ENCODE results near the gene MMP2. TPM values are rescaled to one million over a fixed set of nuclear protein-coding genes. Genes with fewer than 3 reads are reported as not detected.

Gene MMP2
- total and polyA plus RNA-seq, 10 of the 15 experiments (the other 5 are each of a cell fraction or from before 2014, with no cell fraction given), result 0.37 to 0.80 (median 0.59) TPM; not detected in 7

DNA sequence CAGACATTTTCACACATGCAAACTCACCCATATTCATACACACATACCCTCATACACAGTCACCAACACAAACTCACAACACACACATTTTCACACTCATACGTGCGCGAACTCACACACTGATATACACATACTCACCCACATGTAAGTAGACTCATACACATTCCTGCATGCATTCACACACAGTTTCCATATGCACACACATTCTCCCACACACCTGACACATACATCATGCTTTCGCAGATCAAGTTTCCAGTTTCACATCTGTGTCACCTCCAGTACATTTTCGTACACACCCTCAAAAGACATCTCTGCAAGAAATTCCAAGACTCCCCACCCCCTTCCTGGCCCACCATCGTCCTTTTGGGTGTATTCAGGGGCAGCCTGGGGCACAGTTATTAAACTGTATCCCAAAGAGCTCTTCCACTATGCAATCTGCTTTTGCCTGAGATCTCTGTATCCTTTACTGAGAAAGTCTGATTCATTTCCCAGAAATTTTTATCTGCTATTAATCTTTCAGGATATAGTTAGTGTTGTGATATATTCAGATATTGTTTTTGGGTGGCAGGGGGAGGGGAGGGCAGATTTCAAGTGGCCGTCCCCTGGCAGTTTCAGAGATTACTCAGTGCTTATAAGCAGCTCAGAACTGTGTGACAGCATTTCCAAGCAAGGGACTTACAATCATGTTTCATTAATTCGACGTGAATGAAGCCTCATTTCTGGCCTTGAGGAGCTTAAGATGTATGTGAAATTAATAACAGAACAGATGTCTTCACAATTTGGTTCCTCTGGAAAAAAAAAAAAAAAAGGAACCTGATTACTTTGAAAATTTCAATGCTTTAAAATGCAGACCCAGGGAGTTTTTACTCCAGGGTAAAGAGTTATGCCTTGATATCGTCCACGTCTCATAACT is 35.3 kb upstream of the MMP2 start (continued):
- TF ChIP-seq, protein P1, sequence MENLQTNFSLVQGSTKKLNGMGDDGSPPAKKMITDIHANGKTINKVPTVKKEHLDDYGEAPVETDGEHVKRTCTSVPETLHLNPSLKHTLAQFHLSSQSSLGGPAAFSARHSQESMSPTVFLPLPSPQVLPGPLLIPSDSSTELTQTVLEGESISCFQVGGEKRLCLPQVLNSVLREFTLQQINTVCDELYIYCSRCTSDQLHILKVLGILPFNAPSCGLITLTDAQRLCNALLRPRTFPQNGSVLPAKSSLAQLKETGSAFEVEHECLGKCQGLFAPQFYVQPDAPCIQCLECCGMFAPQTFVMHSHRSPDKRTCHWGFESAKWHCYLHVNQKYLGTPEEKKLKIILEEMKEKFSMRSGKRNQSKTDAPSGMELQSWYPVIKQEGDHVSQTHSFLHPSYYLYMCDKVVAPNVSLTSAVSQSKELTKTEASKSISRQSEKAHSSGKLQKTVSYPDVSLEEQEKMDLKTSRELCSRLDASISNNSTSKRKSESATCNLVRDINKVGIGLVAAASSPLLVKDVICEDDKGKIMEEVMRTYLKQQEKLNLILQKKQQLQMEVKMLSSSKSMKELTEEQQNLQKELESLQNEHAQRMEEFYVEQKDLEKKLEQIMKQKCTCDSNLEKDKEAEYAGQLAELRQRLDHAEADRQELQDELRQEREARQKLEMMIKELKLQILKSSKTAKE (IDR thresholded peaks at IDR 0.05; ENCODE audit: low read depth, poor library complexity, severe bottlenecking), result no peak
- no peak for TF ChIP-seq IRF4 (IDR thresholded peaks at IDR 0.05; ENCODE audit: low read depth, low read length)
- TF ChIP-seq ETV6 (conservative IDR thresholded peaks at IDR 0.05 in 1 of 2, IDR thresholded peaks at IDR 0.05 in 1 of 2; ENCODE audit: borderline replicate concordance in 1 of 2, low read depth in 1 of 2), result 0 out of 4 replicates have a peak, but pooled peaks of 1 of the 2 experiments have one; percentile 27
- no peak for TF ChIP-seq NRF1 (conservative IDR thresholded peaks at IDR 0.05; ENCODE audit: low read depth, low read length)
- no peak for TF ChIP-seq RCOR1 (conservative IDR thresholded peaks at IDR 0.05; ENCODE audit: low read depth, low read length)
- TF ChIP-seq CHD1 (IDR thresholded peaks at IDR 0.05; ENCODE audit: low read depth, low read length), result no peak
- no peak for TF ChIP-seq TARDBP (IDR thresholded peaks at IDR 0.05; ENCODE audit: borderline replicate concordance)
- TF ChIP-seq, protein P2, sequence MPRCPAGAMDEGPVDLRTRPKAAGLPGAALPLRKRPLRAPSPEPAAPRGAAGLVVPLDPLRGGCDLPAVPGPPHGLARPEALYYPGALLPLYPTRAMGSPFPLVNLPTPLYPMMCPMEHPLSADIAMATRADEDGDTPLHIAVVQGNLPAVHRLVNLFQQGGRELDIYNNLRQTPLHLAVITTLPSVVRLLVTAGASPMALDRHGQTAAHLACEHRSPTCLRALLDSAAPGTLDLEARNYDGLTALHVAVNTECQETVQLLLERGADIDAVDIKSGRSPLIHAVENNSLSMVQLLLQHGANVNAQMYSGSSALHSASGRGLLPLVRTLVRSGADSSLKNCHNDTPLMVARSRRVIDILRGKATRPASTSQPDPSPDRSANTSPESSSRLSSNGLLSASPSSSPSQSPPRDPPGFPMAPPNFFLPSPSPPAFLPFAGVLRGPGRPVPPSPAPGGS (IDR thresholded peaks at IDR 0.05; ENCODE audit: borderline replicate concordance, insufficient read depth, low read depth, low read length, poor library complexity, severe bottlenecking), result peak; percentile 80
- no peak for TF ChIP-seq ZNF24 (IDR thresholded peaks at IDR 0.05)
- no peak for TF ChIP-seq MTA3 (IDR thresholded peaks at IDR 0.05; ENCODE audit: borderline replicate concordance, low read length)
- no peak for TF ChIP-seq YY1 (IDR thresholded peaks at IDR 0.05; ENCODE audit: low read depth, low read length)
- TF ChIP-seq, protein P3, sequence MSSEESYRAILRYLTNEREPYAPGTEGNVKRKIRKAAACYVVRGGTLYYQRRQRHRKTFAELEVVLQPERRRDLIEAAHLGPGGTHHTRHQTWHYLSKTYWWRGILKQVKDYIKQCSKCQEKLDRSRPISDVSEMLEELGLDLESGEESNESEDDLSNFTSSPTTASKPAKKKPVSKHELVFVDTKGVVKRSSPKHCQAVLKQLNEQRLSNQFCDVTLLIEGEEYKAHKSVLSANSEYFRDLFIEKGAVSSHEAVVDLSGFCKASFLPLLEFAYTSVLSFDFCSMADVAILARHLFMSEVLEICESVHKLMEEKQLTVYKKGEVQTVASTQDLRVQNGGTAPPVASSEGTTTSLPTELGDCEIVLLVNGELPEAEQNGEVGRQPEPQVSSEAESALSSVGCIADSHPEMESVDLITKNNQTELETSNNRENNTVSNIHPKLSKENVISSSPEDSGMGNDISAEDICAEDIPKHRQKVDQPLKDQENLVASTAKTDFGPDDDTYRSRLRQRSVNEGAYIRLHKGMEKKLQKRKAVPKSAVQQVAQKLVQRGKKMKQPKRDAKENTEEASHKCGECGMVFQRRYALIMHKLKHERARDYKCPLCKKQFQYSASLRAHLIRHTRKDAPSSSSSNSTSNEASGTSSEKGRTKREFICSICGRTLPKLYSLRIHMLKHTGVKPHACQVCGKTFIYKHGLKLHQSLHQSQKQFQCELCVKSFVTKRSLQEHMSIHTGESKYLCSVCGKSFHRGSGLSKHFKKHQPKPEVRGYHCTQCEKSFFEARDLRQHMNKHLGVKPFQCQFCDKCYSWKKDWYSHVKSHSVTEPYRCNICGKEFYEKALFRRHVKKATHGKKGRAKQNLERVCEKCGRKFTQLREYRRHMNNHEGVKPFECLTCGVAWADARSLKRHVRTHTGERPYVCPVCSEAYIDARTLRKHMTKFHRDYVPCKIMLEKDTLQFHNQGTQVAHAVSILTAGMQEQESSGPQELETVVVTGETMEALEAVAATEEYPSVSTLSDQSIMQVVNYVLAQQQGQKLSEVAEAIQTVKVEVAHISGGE (CRISPR knock-in tag; IDR thresholded peaks at IDR 0.05), result no peak
- no peak for TF ChIP-seq SIN3A (IDR thresholded peaks at IDR 0.05; ENCODE audit: low read depth, low read length)
- TF ChIP-seq, protein P4, sequence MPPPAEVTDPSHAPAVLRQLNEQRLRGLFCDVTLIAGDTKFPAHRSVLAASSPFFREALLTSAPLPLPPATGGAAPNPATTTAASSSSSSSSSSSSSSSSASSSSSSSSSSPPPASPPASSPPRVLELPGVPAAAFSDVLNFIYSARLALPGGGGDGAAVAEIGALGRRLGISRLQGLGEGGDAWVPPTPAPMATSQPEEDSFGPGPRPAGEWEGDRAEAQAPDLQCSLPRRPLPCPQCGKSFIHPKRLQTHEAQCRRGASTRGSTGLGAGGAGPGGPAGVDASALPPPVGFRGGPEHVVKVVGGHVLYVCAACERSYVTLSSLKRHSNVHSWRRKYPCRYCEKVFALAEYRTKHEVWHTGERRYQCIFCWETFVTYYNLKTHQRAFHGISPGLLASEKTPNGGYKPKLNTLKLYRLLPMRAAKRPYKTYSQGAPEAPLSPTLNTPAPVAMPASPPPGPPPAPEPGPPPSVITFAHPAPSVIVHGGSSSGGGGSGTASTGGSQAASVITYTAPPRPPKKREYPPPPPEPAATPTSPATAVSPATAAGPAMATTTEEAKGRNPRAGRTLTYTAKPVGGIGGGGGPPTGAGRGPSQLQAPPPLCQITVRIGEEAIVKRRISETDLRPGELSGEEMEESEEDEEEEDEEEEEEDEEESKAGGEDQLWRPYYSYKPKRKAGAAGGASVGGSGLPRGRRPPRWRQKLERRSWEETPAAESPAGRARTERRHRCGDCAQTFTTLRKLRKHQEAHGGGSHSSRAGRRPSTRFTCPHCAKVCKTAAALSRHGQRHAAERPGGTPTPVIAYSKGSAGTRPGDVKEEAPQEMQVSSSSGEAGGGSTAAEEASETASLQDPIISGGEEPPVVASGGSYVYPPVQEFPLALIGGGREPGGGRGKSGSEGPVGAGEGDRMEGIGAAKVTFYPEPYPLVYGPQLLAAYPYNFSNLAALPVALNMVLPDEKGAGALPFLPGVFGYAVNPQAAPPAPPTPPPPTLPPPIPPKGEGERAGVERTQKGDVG (CRISPR knock-in tag; IDR thresholded peaks at IDR 0.05), result no peak
- no peak for TF ChIP-seq EED (IDR thresholded peaks at IDR 0.05; ENCODE audit: low read depth)
- no peak for TF ChIP-seq TCF12 (IDR thresholded peaks at IDR 0.05; ENCODE audit: low read depth, low read length)
- peak; percentile 44 for TF ChIP-seq SMAD1 (IDR thresholded peaks at IDR 0.05; ENCODE audit: low read depth, partially characterized antibody)
- TF ChIP-seq CREB1 (IDR thresholded peaks at IDR 0.05; ENCODE audit: low read depth), result no peak
- TF ChIP-seq RB1 (IDR thresholded peaks at IDR 0.05; ENCODE audit: borderline replicate concordance), result no peak

All from GM12878 (cell line).